K562 (cell line): ENCODE results near the gene ARFGAP1. TPM values are rescaled to one million over a fixed set of nuclear protein-coding genes. Genes with fewer than 3 reads are reported as not detected.

ENCODE experiments used
- ATAC-seq: fragments of 200-7000 bp; cut with Tn5 transposase; 3 replicates; pipeline ENCODE4 v1.9.1; 2020; ENCODE audit warnings: moderate library complexity
- BruUV-seq: library from RNA; stranded (reverse); fragments of 400-500 nt; replicated peaks from 2 replicates; lab custom pipeline; 2021; lab: Mats Ljungman, UMichigan
- CTCF ChIA-PET: fragments of 300-600 bp; formaldehyde crosslinking; extraction: SDS; loops from one replicate; lab custom pipeline; 2021; ENCODE audit warnings: low intra/inter-chr PET ratio; lab: Yijun Ruan, JAX
- POLR2A ChIA-PET: fragments of 300-600, 350-650 bp; sonication (Branson Sonifier 250); formaldehyde crosslinking; extraction: SDS; loops from one replicate; lab custom pipeline; 2021; ENCODE audit warnings: antibody characterized with exemption, inconsistent platforms; lab: Yijun Ruan, JAX
- DNase-seq, 4 experiments: peaks; one replicate each; pipeline versions ENCODE4 v3.0.0 to v3.0.0-alpha.2; 2011 to 2018; ENCODE audit warnings: low spot score in 3 of 4, mixed read lengths in 3 of 4; ENCODE audit errors: extremely low read depth in 1 of 4
- FAIRE-seq: peaks from 2 replicates; lab custom pipeline; 2011; peaks lifted over from hg19 to GRCh38; lab: Jason Lieb, UNC
- H2AFZ ChIP-seq: 2 replicates; pipeline ENCODE4 v1.6.0; 2011; ENCODE audit warnings: low read depth, low read length, control low read depth, inconsistent platforms
- H3K27ac ChIP-seq: fragments of 200-600 bp; 3 replicates; pipeline ENCODE4 v1.8.0; 2011; ENCODE audit warnings: low read depth, mild to moderate bottlenecking, control low read depth, inconsistent platforms, low read length, moderate library complexity, mixed read lengths; ENCODE audit errors: extremely low read depth
- H3K27me3 ChIP-seq, 2 experiments: fragments of 300-600 bp in 1 of 2; 2 replicates in 1 of 2; 3 replicates in 1 of 2; pipeline versions ENCODE4 v1.6.0 to v1.8.0; 2011; ENCODE audit warnings: inconsistent platforms in 2 of 2, low read length in 2 of 2, mild to moderate bottlenecking in 1 of 2, mixed read lengths in 1 of 2, moderate library complexity in 1 of 2; ENCODE audit not compliant: control insufficient read depth in 2 of 2, insufficient read depth in 2 of 2
- H3K36me3 ChIP-seq: fragments of 300-600 bp; 3 replicates; pipeline ENCODE4 v1.8.0; 2011; ENCODE audit warnings: mild to moderate bottlenecking, low read length, inconsistent platforms; ENCODE audit not compliant: control insufficient read depth, insufficient read depth
- H3K4me1 ChIP-seq, 2 experiments: fragments of 200-600 bp in 1 of 2; replicated peaks in 1 of 2; 2 replicates in 1 of 2; 3 replicates in 1 of 2; pipeline versions ENCODE4 v1.5.1 to v1.8.0; 2011; ENCODE audit warnings: inconsistent platforms in 2 of 2, low read length in 2 of 2, mild to moderate bottlenecking in 1 of 2, mixed read lengths in 1 of 2, moderate library complexity in 1 of 2; ENCODE audit not compliant: control insufficient read depth in 2 of 2, insufficient read depth in 2 of 2
- H3K4me2 ChIP-seq: 2 replicates; pipeline ENCODE4 v1.6.1; 2011; ENCODE audit warnings: low read length, control low read depth, inconsistent platforms, mixed read lengths; ENCODE audit not compliant: insufficient read depth
- H3K4me3 ChIP-seq: fragments of 200-600 bp; sonication (generic), shearing (Covaris generic); 2 replicates; pipeline ENCODE4 v1.5.1; 2016; ENCODE audit warnings: control low read depth, inconsistent platforms
- H3K79me2 ChIP-seq: fragments of 200-600 bp; 3 replicates; pipeline ENCODE4 v1.8.0; 2011; ENCODE audit warnings: low read length, inconsistent platforms; ENCODE audit not compliant: control insufficient read depth, insufficient read depth
- H3K9ac ChIP-seq, 2 experiments: 2 replicates each; pipeline versions ENCODE4 v1.6.0 to v1.6.1; 2011; ENCODE audit warnings: low read depth in 2 of 2, low read length in 2 of 2, control low read depth in 1 of 2, inconsistent platforms in 1 of 2, mild to moderate bottlenecking in 1 of 2, mixed read lengths in 1 of 2; ENCODE audit not compliant: insufficient read depth in 1 of 2
- H3K9me1 ChIP-seq: one replicate; pipeline ENCODE4 v1.6.0; 2011; ENCODE audit warnings: inconsistent platforms, mild to moderate bottlenecking, low read length, moderate library complexity; ENCODE audit not compliant: control insufficient read depth, insufficient read depth
- H3K9me3 ChIP-seq: replicated peaks from 2 replicates; pipeline ENCODE4 v1.5.1; 2011; ENCODE audit warnings: low read depth, low read length, inconsistent platforms; ENCODE audit not compliant: control insufficient read depth, insufficient read depth
- H4K20me1 ChIP-seq: replicated peaks from 2 replicates; pipeline ENCODE4 v1.6.1; 2011; ENCODE audit warnings: low read length, inconsistent platforms, mixed read lengths; ENCODE audit not compliant: control insufficient read depth, insufficient read depth
- ATF4 ChIP-seq: fragments of 450-650 bp; formaldehyde crosslinking; IDR thresholded peaks from 2 replicates; pipeline ENCODE4 v1.4.0; 2022; ENCODE audit warnings: mild to moderate bottlenecking, moderate library complexity
- L3MBTL2 ChIP-seq: fragments of 450-650 bp; IDR thresholded peaks from 2 replicates; pipeline ENCODE4 v1.6.1; 2016; ENCODE audit warnings: mild to moderate bottlenecking, moderate library complexity
- SAP30 ChIP-seq: fragments of 200-600 bp; sonication (generic); IDR thresholded peaks from 2 replicates; pipeline ENCODE4 v1.6.1; 2012; ENCODE audit warnings: borderline replicate concordance, low read depth, mild to moderate bottlenecking, moderate library complexity, low read length, control low read depth, inconsistent platforms; ENCODE audit not compliant: insufficient read depth, poor library complexity, severe bottlenecking
- SNRNP70 ChIP-seq: fragments of 200-400 bp; formaldehyde crosslinking; optimal IDR thresholded peaks from 2 replicates; pipeline ENCODE3; 2017; ENCODE audit warnings: low read depth, low read length
- WGBS: fragments of 100-300 bp; shearing (Covaris generic); methylation state at CpG from one replicate; pipeline ENCODE4 v1.1.6; 2016; ENCODE audit warnings: low coverage, mixed read lengths; ENCODE audit not compliant: insufficient coverage; ENCODE audit errors: missing lambda C conversion rate; 5-methylcytosine and 5-hydroxymethylcytosine counted together
- in situ Hi-C: fragments of 300-500 bp; cut with MboI; formaldehyde crosslinking; loops from 4 replicates; pipeline ENCODE4 v1.15.0; 2018; ENCODE audit warnings: inconsistent platforms, mixed read lengths
- intact Hi-C: fragments of 100-400 bp; cut with micrococcal nuclease; formaldehyde crosslinking; loops from 2 replicates; pipeline ENCODE4 v1.14.2; 2022
- polyA plus RNA-seq, 8 experiments: library from polyadenylated mRNA; depleted of rRNA in 4 of 8; stranded (reverse) in 5 of 8; unstranded in 3 of 8; fragments of >200 nt; fragmentation: Nextera tagmentation in 2 of 8; fragmentation: Illumina TruSeq in 1 of 8; extraction: Ambion mirVana in 2 of 8; extraction: Trizol in 1 of 8; gene quantifications; 2 replicates each; pipeline versions ENCODE4 v1.2.1 to v1.2.3, GENCODE V29; 2011 to 2014; ENCODE audit warnings: inconsistent platforms in 1 of 8, missing spikeins in 1 of 8
- total RNA-seq, 7 experiments: library from RNA; depleted of rRNA in 6 of 7; stranded (reverse); fragments of >200 nt in 6 of 7; fragmentation: Illumina TruSeq in 2 of 7; extraction: Trizol in 2 of 7; gene quantifications; 2 replicates each; pipeline versions ENCODE4 v1.2.1 to v1.2.3, GENCODE V29; 2011 to 2021; ENCODE audit warnings: low replicate concordance in 1 of 7

Gene ARFGAP1
- total and polyA plus RNA-seq, 9 of the 15 experiments (the other 6 are each of a cell fraction or from before 2014, with no cell fraction given), result 0.53 to 102 (median 33.5) TPM

GRCh38 chr20:63260521-63260920, 12.1 kb upstream of the ARFGAP1 start:
- no TSS peak for BruUV-seq
- ATAC-seq (no peak; the same call in 2 of the 3 replicates), DNase-seq (no peak), FAIRE-seq (no peak)
- POLR2A ChIA-PET, result interaction anchor here (0.7 kb wide), 1 partner anchor 12 kb away, joined by 3 read pairs; no protein-coding TSS in a partner anchor
- Histone ChIP-seq H3K9ac (no peak overlapping the region), H3K9me1 (no peaks in the 10 kb centered on the region), H3K4me3 (no peak overlapping the region), H3K27me3 (peaks cover 30 to 71% of the 10 kb centered on the region in 2 experiments; a peak in 4 of 5 replicates), H3K36me3 (no peaks in the 10 kb centered on the region), H3K27ac (no peak overlapping the region), H2AFZ (no peak overlapping the region), H3K4me2 (no peak overlapping the region)
- intact Hi-C loops, result no loop called here
- WGBS, result 14% methylated on average over 14 of the region's 15 CpGs
- CTCF ChIA-PET, result no interaction called here
- TF ChIP-seq L3MBTL2 (no peak), SNRNP70 (no peak), SAP30 (no peak), ATF4 (CRISPR knock-in tag) (no peak)
- TF ChIP-seq, all 486 proteins: peak for 0
- in situ Hi-C loops, result no loop called here
- Histone ChIP-seq H3K4me1 (peaks cover 11 to 24% of the 10 kb centered on the region in 2 experiments), H3K9me3 (no peaks in the 10 kb centered on the region), H4K20me1 (0 out of 2 replicates have a peak, but pooled peaks cover 11% of the 10 kb centered on the region), H3K79me2 (no peaks in the 10 kb centered on the region)
